GM18526 (cell line): ENCODE results near the gene HPD.

Experiments used
- POLR2A ChIP-seq: IDR thresholded peaks from 3 replicates; pipeline ENCODE4 v1.6.1; 2011; ENCODE audit not compliant: insufficient read length; ENCODE audit errors: extremely low read depth

HPD gene

GRCh38 chr12:121837680-121838079 is 21.0 kb downstream of the HPD start:
- TF ChIP-seq POLR2A, result no peak

GRCh38 chr12:121831571-121832245 is 27.0 kb downstream of the HPD start:
- TF ChIP-seq POLR2A, result no peak

DNA sequence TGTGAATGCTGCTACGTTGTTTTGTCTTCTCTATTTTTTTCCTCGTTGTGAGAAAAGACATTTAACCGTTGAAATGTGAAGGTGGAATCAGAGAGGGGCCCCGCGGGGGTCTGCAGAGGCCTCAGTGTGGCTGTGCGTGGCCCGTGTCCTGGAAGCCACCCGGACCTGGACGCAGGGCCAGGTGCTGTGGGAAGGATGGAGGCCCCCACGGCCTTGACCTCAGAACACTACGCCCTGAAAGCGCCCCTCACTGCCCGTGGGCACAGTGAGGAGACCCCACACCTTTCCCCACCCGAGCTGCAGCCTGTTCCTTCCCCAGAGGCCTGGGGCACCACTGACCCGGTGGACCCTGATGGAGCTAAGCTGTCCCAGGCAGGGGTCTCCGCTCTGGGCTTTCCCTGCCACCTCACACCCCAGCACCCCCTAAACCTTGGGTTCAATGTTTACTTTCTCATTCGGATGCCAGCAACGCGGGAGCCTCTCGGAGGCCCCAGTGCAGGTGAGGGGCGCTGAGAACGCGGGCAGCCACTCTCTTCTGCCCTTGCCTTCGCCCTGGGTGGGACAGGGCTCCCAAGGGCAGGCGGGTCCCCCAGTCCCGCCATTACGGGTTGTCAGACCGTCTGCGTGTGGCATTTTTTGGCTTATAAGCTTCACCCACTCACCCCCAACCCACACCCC is 27.9 kb downstream of the HPD start:
- TF ChIP-seq POLR2A, result no peak

DNA sequence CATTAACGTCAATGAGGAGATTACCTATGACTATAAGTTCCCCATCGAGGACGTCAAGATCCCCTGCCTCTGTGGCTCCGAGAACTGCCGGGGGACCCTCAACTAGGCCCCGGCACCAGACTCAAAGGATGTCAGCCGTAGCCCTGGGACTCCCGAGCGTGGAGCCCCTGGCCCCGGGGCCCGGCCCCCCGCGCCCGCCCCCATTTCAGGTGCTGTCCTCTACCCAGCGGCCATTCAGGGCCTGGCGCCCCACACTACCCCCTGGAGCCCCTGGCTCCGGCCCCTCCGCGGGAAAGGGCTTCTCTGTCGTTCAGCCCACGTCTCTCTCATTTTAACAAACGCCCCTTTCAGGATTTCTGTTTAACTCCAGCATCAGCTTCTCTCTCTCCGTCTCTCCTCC is 28.5 kb downstream of the HPD start:
- no peak for TF ChIP-seq POLR2A

DNA sequence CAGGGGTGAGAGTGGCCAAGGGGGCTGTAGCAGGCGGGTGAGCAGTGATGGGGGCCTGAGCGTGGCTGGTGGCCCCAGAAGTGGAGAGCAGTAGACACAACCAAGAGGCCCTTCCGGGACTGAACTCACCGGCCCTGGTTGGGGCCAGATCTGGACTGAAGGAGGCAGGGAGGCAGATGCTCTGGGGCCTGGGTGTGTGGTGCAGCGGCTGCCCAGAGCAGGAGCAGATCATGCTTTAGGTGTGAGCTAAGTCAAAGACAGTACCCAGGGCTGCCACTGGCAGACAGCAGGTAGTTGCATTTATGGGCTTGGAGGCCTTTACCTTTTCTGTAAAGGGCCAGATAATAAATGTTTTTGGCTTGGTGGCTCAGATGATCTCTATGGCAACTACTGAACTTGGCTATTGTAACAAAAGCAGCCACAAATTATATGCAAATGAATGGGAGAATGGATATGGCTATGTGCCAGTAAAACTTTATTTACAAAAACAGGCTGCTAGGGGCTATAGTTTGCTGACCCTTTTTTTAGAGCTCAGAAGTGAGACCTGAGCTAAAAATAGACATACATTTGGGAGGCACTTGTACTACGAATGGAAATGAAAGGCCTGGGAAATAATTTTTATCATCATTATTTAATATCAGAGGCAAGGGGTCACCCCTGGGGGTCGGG is 29.3 kb downstream of the HPD start:
- TF ChIP-seq POLR2A, result no peak

- TF ChIP-seq POLR2A, result no peak
Observed at GRCh38 chr12:121828826-121829225, 29.8 kb downstream of the HPD start.

- no peak for TF ChIP-seq POLR2A
Observed at GRCh38 chr12:121828306-121828705, 30.4 kb downstream of the HPD start.

DNA sequence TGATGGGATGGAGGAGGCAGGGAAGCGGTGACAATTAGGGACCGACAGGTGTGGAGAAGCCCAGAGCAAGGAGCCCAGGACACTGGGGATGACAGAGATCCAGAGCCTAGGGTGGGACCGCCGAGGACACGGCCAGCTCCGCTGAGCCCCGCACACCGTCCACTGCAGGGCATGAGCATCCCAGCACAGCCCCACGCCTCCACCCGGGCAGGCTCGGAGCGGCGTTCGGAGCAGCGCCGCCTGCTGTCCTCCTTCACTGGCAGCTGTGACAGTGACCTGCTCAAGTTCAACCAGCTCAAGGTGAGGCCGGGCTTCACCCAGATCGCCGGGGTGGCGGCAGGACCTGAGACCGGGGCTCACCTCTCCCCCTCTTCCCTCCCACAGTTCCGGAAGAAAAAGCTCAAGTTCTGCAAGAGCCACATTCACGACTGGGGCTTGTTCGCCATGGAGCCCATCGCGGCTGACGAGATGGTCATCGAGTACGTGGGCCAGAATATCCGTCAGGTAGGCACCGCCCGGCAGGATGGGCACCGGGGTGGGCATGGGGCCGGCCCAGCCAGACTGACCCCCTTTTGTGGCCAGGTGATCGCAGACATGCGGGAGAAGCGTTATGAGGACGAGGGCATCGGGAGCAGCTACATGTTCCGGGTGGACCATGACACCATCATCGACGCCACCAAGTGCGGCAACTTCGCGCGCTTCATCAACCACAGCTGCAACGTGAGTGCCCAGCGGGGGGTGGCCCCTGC is 31.1 kb downstream of the HPD start:
- no peak for TF ChIP-seq POLR2A

- no peak for TF ChIP-seq POLR2A
Observed at GRCh38 chr12:121826318-121827150, 32.1 kb downstream of the HPD start.

GRCh38 chr12:121825041-121825523 is 33.6 kb downstream of the HPD start:
- TF ChIP-seq POLR2A, result no peak

GRCh38 chr12:121823727-121824115 is 34.9 kb downstream of the HPD start:
- TF ChIP-seq POLR2A, result no peak

GRCh38 chr12:121823101-121823726 is 35.4 kb downstream of the HPD start:
- TF ChIP-seq POLR2A, result no peak

DNA sequence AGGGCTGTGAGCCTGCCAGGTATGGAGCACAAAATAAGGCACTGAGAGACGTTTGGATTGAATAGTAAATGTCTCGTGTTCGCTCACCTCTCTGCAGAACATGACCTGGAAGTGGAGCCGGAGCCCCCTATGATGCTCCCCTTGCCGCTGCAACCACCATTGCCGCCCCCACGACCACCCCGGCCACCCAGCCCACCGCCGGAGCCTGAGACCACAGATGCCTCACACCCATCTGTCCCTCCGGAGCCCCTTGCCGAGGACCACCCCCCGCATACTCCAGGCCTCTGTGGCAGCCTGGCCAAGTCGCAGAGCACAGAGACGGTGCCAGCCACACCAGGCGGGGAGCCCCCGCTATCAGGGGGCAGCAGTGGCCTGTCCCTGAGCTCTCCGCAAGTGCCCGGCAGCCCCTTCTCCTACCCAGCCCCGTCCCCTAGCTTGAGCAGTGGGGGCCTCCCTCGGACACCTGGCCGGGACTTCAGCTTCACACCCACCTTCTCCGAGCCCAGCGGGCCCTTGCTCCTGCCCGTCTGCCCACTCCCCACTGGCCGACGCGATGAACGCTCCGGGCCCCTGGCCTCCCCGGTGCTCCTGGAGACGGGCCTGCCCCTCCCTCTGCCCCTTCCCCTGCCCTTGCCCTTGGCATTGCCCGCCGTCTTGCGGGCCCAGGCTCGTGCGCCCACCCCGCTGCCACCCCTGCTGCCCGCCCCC is 36.1 kb downstream of the HPD start:
- TF ChIP-seq POLR2A, result no peak

DNA sequence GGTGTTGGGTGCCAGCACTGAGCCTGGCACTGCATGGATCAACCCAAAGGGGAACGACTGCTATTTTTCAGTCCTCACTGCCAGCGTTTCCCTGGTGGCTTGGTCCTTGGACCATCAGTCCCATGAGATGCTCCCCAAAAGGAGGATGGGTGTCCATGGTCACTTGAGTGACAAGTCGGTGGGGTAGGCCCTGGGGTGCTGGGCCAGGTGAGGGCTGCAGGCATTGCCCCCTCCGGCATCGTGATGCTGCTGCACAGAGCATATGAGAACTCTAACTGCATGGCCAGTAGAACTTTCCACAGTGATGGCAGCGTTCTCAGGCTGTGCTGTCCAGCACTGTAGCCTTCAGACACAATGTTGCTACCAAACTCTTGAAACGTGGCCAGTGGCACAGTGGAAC is 38.6 kb downstream of the HPD start:
- TF ChIP-seq POLR2A, result no peak
